ENCODE results near the gene GDPD3. TPM values are rescaled to one million over a fixed set of nuclear protein-coding genes. Genes with fewer than 3 reads are reported as not detected.
A peak's percentile ranks its signal among the peaks of the same experiment; 100 is the strongest.
"Not testable (repeated sequence)": the region's sequence is repeated elsewhere in the genome, so short reads cannot be mapped to it uniquely, and the experiment has no call there.

The GDPD3 gene
- total and polyA plus RNA-seq, 5 donors, result 1.3 to 3.7 (median 2.9) TPM

GRCh38 chr16:30122604-30123160 lies 9.3 kb upstream of the GDPD3 start:
- Histone ChIP-seq H3K27me3 (ENCODE audit: control insufficient read depth, insufficient read depth) (no peaks in the 10 kb centered on the region), H3K27ac (ENCODE audit: low read length) (peak overlapping the region; percentile 92), H3K9me3 (ENCODE audit: control insufficient read depth, low read length) (no peaks in the 10 kb centered on the region), H3K4me3 (ENCODE audit: low read length) (peak overlapping the region; percentile 93), H3K4me1 (ENCODE audit: control insufficient read depth, insufficient read depth, low read length) (peaks cover 3% of the 10 kb centered on the region)
- intact Hi-C loops (cut with DNase I), result no loop called here
- under 1% methylated on average over 42 of the region's 42 CpGs for WGBS
- DNase-seq (no peak), ATAC-seq (peak; percentile 29 to 33)

GRCh38 chr16:30121741-30122571 lies 8.6 kb upstream of the GDPD3 start:
- ATAC-seq, result peak; percentile 85 to 92
- DNase-seq, result peak; percentile 90 to 95 (median 95)
- 35% methylated on average over 31 of the region's 31 CpGs for WGBS
- no peaks in the 10 kb centered on the region for H3K9me3 ChIP-seq (ENCODE audit: control insufficient read depth, low read length)
- H3K4me3 ChIP-seq (ENCODE audit: low read length), result peak overlapping the region; percentile 93
- H3K4me1 ChIP-seq (ENCODE audit: control insufficient read depth, insufficient read depth, low read length), result peaks cover 3% of the 10 kb centered on the region
- intact Hi-C loops (cut with DNase I), result no loop called here
- peak overlapping the region; percentile 92 for H3K27ac ChIP-seq (ENCODE audit: low read length)
- H3K27me3 ChIP-seq (ENCODE audit: control insufficient read depth, insufficient read depth), result no peaks in the 10 kb centered on the region

GRCh38 chr16:30120340-30121105 lies 7.2 kb upstream of the GDPD3 start:
- H3K9me3 ChIP-seq (ENCODE audit: control insufficient read depth, low read length), result no peaks in the 10 kb centered on the region
- H3K27ac ChIP-seq (ENCODE audit: low read length), result no peak overlapping the region
- intact Hi-C loops (cut with DNase I), result no loop called here
- no peaks in the 10 kb centered on the region for H3K27me3 ChIP-seq (ENCODE audit: control insufficient read depth, insufficient read depth)
- DNase-seq (peak in 1 of 3 donors; percentile 0), ATAC-seq (no peak)
- H3K4me1 ChIP-seq (ENCODE audit: control insufficient read depth, insufficient read depth, low read length), result peaks cover 3% of the 10 kb centered on the region
- H3K4me3 ChIP-seq (ENCODE audit: low read length), result no peak overlapping the region
- 94% methylated on average over 3 of the region's 3 CpGs for WGBS

- WGBS, result 89% methylated on average over 2 of the region's 2 CpGs
Measured at GRCh38 chr16:30119428-30119827, 6.1 kb upstream of the GDPD3 start.

GRCh38 chr16:30117768-30118167 lies 4.4 kb upstream of the GDPD3 start:
- Histone ChIP-seq H3K4me1 (ENCODE audit: control insufficient read depth, insufficient read depth, low read length) (peaks cover 3% of the 10 kb centered on the region), H3K9me3 (ENCODE audit: control insufficient read depth, low read length) (no peaks in the 10 kb centered on the region), H3K27me3 (ENCODE audit: control insufficient read depth, insufficient read depth) (no peaks in the 10 kb centered on the region), H3K27ac (ENCODE audit: low read length) (no peak overlapping the region), H3K4me3 (ENCODE audit: low read length) (no peak overlapping the region)
- no peak for ATAC-seq
- intact Hi-C loops (cut with DNase I), result no loop called here
- DNase-seq, result no peak
- 95% methylated on average over 10 of the region's 10 CpGs for WGBS

More at GRCh38 chr16:30119428-30119827, 6.1 kb upstream of the GDPD3 start:
- peaks cover 3% of the 10 kb centered on the region for H3K4me1 ChIP-seq (ENCODE audit: control insufficient read depth, insufficient read depth, low read length)
- DNase-seq (no peak), ATAC-seq (no peak)
- no peak overlapping the region for H3K27ac ChIP-seq (ENCODE audit: low read length)
- H3K27me3 ChIP-seq (ENCODE audit: control insufficient read depth, insufficient read depth), result no peaks in the 10 kb centered on the region
- H3K9me3 ChIP-seq (ENCODE audit: control insufficient read depth, low read length), result no peaks in the 10 kb centered on the region
- intact Hi-C loops (cut with DNase I), result no loop called here
- H3K4me3 ChIP-seq (ENCODE audit: low read length), result no peak overlapping the region

- WGBS, result 91% methylated on average over 16 of the region's 16 CpGs
Measured at GRCh38 chr16:30116291-30117207, 3.2 kb upstream of the GDPD3 start.

GRCh38 chr16:30115238-30115637 lies 1.9 kb upstream of the GDPD3 start:
- Histone ChIP-seq H3K27ac (ENCODE audit: low read length) (no peak overlapping the region), H3K27me3 (ENCODE audit: control insufficient read depth, insufficient read depth) (no peaks in the 10 kb centered on the region), H3K9me3 (ENCODE audit: control insufficient read depth, low read length) (no peaks in the 10 kb centered on the region), H3K4me3 (ENCODE audit: low read length) (no peak overlapping the region), H3K4me1 (ENCODE audit: control insufficient read depth, insufficient read depth, low read length) (no peaks in the 10 kb centered on the region)
- DNase-seq (peak in 1 of 3 donors; percentile 48), ATAC-seq (no peak)
- intact Hi-C loops (cut with DNase I), result no loop called here
- WGBS, result 88% methylated on average over 7 of the region's 7 CpGs

More at GRCh38 chr16:30116291-30117207, 3.2 kb upstream of the GDPD3 start:
- Histone ChIP-seq H3K9me3 (ENCODE audit: control insufficient read depth, low read length) (no peaks in the 10 kb centered on the region), H3K27ac (ENCODE audit: low read length) (no peak overlapping the region), H3K27me3 (ENCODE audit: control insufficient read depth, insufficient read depth) (no peaks in the 10 kb centered on the region), H3K4me3 (ENCODE audit: low read length) (no peak overlapping the region), H3K4me1 (ENCODE audit: control insufficient read depth, insufficient read depth, low read length) (peaks cover 3% of the 10 kb centered on the region)
- ATAC-seq (no peak), DNase-seq (peak in 1 of 3 donors; percentile 47)
- intact Hi-C loops (cut with DNase I), result no loop called here

GRCh38 chr16:30114833-30115232 lies 1.5 kb upstream of the GDPD3 start:
- H3K27ac ChIP-seq (ENCODE audit: low read length); H3K4me1 ChIP-seq (ENCODE audit: control insufficient read depth, insufficient read depth, low read length); DNase-seq; ATAC-seq; H3K4me3 ChIP-seq (ENCODE audit: low read length); H3K27me3 ChIP-seq (ENCODE audit: control insufficient read depth, insufficient read depth); H3K9me3 ChIP-seq (ENCODE audit: control insufficient read depth, low read length); intact Hi-C loops (cut with DNase I): not testable (repeated sequence)
- 93% methylated on average over 7 of the region's 7 CpGs for WGBS

- no peaks in the 10 kb centered on the region for H3K9me3 ChIP-seq (ENCODE audit: control insufficient read depth, low read length)
- ATAC-seq, result no peak
- no peaks in the 10 kb centered on the region for H3K27me3 ChIP-seq (ENCODE audit: control insufficient read depth, insufficient read depth)
- intact Hi-C loops (cut with DNase I), result no loop called here
- WGBS, result 79% methylated on average over 11 of the region's 11 CpGs
- H3K4me1 ChIP-seq (ENCODE audit: control insufficient read depth, insufficient read depth, low read length), result no peaks in the 10 kb centered on the region
- no peak overlapping the region for H3K4me3 ChIP-seq (ENCODE audit: low read length)
- DNase-seq, result peak in 1 of 3 donors; percentile 49
- no peak overlapping the region for H3K27ac ChIP-seq (ENCODE audit: low read length)
Measured at GRCh38 chr16:30114411-30114810, 1.1 kb upstream of the GDPD3 start.

- 85% methylated on average over 20 of the region's 20 CpGs for WGBS
- peak in 1 of 3 donors; percentile 39 for DNase-seq
- Histone ChIP-seq H3K27me3 (ENCODE audit: control insufficient read depth, insufficient read depth) (no peaks in the 10 kb centered on the region), H3K27ac (ENCODE audit: low read length) (no peak overlapping the region), H3K9me3 (ENCODE audit: control insufficient read depth, low read length) (no peaks in the 10 kb centered on the region), H3K4me1 (ENCODE audit: control insufficient read depth, insufficient read depth, low read length) (no peaks in the 10 kb centered on the region), H3K4me3 (ENCODE audit: low read length) (no peak overlapping the region)
- intact Hi-C loops (cut with DNase I), result no loop called here
- ATAC-seq, result peak in 1 of 2 donors; percentile 6
Measured at GRCh38 chr16:30113711-30114333, 485 bp upstream of the GDPD3 start.
